RWPE2 (cell line): Measurements from ENCODE around the gene ILDR1.

ENCODE experiments used
- ATAC-seq: fragments of 200-7000 bp; cut with Tn5 transposase; 3 replicates; pipeline ENCODE4 v1.9.1; 2021; ENCODE audit warnings: low read depth
- DNase-seq: peaks from one replicate; pipeline ENCODE4 v3.0.0-alpha.2; 2020; ENCODE audit warnings: low spot score
- H3K27ac ChIP-seq: fragments of 450-650 bp; 2 replicates; pipeline ENCODE4 v1.5.1; 2017; ENCODE audit warnings: mild to moderate bottlenecking; ENCODE audit not compliant: poor library complexity, severe bottlenecking
- H3K27me3 ChIP-seq: fragments of 250-450 bp; sonication (Bioruptor Pico); 2 replicates; pipeline ENCODE4 v1.5.1; 2021; ENCODE audit warnings: mild to moderate bottlenecking, moderate library complexity; ENCODE audit not compliant: insufficient read depth, poor library complexity, severe bottlenecking
- H3K36me3 ChIP-seq: fragments of 250-450 bp; sonication (Bioruptor Pico); 2 replicates; pipeline ENCODE4 v1.5.1; 2020; ENCODE audit warnings: low read depth, mild to moderate bottlenecking, moderate library complexity
- H3K4me1 ChIP-seq: fragments of 250-450 bp; sonication (Bioruptor Pico); 2 replicates; pipeline ENCODE4 v1.5.1; 2021; ENCODE audit warnings: mild to moderate bottlenecking, moderate library complexity; ENCODE audit not compliant: insufficient read depth, poor library complexity, severe bottlenecking
- H3K4me3 ChIP-seq: fragments of 250-450 bp; sonication (Bioruptor Pico); 2 replicates; pipeline ENCODE4 v1.5.1; 2021; ENCODE audit warnings: mild to moderate bottlenecking, moderate library complexity; ENCODE audit not compliant: severe bottlenecking
- H3K9me3 ChIP-seq: fragments of 250-450 bp; sonication (Bioruptor Pico); 2 replicates; pipeline ENCODE4 v1.5.1; 2021; ENCODE audit warnings: mild to moderate bottlenecking, moderate library complexity; ENCODE audit not compliant: severe bottlenecking
- TF ChIP-seq, protein P1 (sequence below): fragments of 450-650 bp; IDR thresholded peaks from one replicate; pipeline ENCODE4 v1.5.1; 2017; ENCODE audit warnings: mild to moderate bottlenecking, moderate library complexity; ENCODE audit not compliant: poor library complexity, severe bottlenecking

ILDR1 gene

DNA sequence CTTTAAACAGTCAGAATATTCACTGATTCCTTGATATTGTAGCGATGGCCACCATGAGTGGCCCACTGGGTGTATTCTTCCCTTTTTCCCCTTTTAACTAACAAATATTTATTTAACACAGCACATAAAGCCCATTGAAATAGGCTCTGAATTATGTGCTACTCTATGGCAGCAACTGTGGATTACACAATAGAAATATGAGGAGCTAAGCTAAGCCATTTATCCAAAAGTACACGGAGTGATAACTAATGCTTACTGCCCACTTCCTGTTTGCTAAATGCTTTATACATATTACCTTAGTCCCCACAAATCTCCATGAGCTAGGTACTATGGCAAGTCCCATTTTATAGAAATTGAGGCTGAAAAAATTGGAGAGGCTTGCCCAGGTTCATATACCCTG lies 17.9 kb downstream of the ILDR1 start:
- DNase-seq (no peak), ATAC-seq (peak; percentile 84)
- Histone ChIP-seq H3K9me3 (no peaks in the 10 kb centered on the region), H3K27me3 (no peaks in the 10 kb centered on the region), H3K27ac (peak overlapping the region; percentile 12), H3K4me1 (peaks cover 18% of the 10 kb centered on the region), H3K4me3 (no peak overlapping the region), H3K36me3 (no peaks in the 10 kb centered on the region)
- TF ChIP-seq, protein P1, sequence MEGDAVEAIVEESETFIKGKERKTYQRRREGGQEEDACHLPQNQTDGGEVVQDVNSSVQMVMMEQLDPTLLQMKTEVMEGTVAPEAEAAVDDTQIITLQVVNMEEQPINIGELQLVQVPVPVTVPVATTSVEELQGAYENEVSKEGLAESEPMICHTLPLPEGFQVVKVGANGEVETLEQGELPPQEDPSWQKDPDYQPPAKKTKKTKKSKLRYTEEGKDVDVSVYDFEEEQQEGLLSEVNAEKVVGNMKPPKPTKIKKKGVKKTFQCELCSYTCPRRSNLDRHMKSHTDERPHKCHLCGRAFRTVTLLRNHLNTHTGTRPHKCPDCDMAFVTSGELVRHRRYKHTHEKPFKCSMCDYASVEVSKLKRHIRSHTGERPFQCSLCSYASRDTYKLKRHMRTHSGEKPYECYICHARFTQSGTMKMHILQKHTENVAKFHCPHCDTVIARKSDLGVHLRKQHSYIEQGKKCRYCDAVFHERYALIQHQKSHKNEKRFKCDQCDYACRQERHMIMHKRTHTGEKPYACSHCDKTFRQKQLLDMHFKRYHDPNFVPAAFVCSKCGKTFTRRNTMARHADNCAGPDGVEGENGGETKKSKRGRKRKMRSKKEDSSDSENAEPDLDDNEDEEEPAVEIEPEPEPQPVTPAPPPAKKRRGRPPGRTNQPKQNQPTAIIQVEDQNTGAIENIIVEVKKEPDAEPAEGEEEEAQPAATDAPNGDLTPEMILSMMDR, result no peak

DNA sequence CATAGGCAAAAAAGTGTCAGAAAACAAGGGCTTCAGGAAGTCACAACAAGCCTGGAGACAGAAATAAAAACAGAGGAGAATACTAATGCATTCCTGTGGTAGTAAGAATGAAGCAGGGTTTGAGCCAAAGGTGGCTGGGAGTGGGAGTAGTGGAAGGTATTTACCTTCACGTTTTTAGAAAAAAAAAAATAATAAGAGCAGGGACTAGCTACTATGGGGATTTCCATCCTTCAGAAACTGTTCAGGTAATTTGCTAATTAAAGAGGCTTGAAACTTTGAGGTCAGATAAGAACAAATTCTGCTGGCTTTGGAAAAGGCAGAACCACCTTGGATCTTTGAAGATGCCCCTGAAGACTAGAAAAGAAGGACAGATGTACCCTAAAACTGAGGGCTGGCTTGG lies 18.4 kb downstream of the ILDR1 start:
- Histone ChIP-seq H3K4me3 (no peak overlapping the region), H3K9me3 (no peaks in the 10 kb centered on the region), H3K27ac (peak overlapping the region; percentile 12), H3K4me1 (peaks cover 21% of the 10 kb centered on the region), H3K27me3 (no peaks in the 10 kb centered on the region), H3K36me3 (no peaks in the 10 kb centered on the region)
- TF ChIP-seq, protein P1, result no peak
- DNase-seq (no peak), ATAC-seq (peak; percentile 46; the same call in 2 of the 3 replicates)

DNA sequence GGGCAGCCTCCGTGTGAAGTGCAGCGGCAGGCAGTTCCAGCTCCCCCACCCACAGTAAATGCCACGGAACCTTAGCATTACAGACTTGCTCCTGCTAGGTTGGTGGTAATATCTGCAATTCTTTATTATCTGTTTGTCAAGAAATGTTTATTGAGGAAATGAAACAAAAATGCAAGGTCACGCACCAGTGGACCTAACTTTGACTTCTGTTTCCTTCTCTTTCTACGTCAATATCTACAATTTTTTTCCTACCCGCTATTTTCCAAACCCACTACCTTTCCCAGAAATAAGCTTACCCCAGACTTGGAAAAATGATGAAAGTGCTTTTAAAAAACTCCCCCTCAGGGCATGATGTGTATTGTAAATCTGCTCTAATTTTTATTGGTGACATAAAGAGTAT lies 18.9 kb downstream of the ILDR1 start:
- no peaks in the 10 kb centered on the region for H3K9me3 ChIP-seq
- H3K4me1 ChIP-seq, result peaks cover 26% of the 10 kb centered on the region
- DNase-seq (no peak), ATAC-seq (no peak)
- H3K36me3 ChIP-seq, result no peaks in the 10 kb centered on the region
- H3K27ac ChIP-seq, result no peak overlapping the region
- TF ChIP-seq, protein P1, result no peak
- no peaks in the 10 kb centered on the region for H3K27me3 ChIP-seq
- no peak overlapping the region for H3K4me3 ChIP-seq

DNA sequence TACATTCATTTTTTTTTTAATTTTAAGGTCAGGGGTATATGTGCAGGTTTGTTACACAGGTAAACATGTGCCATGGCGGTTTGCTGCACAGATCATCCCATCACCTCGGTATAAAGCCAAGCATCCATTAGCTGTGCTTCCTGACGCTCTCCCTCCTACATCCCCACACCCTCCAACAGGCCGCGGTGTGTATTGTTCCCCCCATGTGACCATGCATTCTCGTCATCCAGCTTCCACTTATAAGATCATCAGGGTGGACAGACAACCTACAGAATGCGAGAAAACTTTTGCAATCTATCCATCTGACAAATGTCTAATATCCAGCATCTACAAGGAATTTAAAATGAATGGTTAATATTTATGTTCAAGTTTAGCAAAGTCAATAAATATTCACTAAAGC lies 19.4 kb downstream of the ILDR1 start:
- DNase-seq (no peak), ATAC-seq (no peak)
- H3K4me3 ChIP-seq, result no peak overlapping the region
- no peak overlapping the region for H3K27ac ChIP-seq
- H3K27me3 ChIP-seq, result no peaks in the 10 kb centered on the region
- TF ChIP-seq, protein P1, result no peak
- peaks cover 31% of the 10 kb centered on the region for H3K4me1 ChIP-seq
- no peaks in the 10 kb centered on the region for H3K9me3 ChIP-seq
- H3K36me3 ChIP-seq, result no peaks in the 10 kb centered on the region

DNA sequence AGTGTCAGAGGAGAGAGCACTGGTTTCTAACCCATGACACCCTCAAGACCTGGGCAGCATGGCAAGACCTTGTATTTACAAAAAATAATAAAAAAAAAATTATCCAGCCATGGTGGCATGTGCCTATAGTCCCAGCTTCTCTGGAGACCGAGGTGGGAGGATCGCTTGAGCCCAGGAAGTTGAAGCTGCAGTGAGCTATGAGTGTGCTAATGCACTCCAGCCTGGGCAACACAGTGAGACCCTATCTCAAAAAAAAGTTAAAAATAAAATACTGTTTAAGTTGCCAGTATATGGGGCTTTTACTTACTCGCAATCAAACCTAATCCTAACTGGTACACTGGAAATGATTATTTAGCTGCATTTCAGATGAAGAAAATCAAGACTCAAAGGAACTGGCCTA lies 20.2 kb downstream of the ILDR1 start:
- Histone ChIP-seq H3K36me3 (no peaks in the 10 kb centered on the region), H3K9me3 (no peaks in the 10 kb centered on the region), H3K4me1 (peaks cover 33% of the 10 kb centered on the region), H3K4me3 (no peak overlapping the region), H3K27ac (no peak overlapping the region), H3K27me3 (no peaks in the 10 kb centered on the region)
- ATAC-seq, result no peak
- TF ChIP-seq, protein P1, result no peak
- no peak for DNase-seq
